ENCODE measurements around the gene MAN2A2.

DNA sequence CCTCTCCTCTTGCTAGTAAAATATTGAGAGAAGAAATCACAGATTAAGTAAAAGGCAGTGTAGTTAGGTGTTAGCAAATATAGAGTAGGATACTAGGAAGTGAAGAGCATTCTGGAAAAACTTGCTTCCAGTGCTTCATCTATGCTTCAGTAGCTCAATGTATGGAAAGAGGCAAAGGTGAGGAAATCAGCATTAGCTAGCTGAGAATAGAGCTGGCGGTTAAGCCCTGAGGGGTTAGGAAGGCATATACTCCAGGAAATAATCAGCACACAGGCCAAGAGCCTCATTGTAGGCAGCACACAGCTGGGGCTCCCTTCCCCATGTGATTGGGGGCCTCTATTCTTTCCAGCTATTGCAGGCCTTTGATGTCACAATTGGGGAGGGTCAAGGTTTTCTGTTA, 65.3 kb downstream of the MAN2A2 start:
- TF ChIP-seq CTCF (IDR thresholded peaks at IDR 0.05; ENCODE audit: extremely low read depth in 1 of 2, insufficient read depth in 1 of 2, low read depth in 1 of 2, low read length in 2 of 2) (no peak), MYC (IDR thresholded peaks at IDR 0.05; ENCODE audit: low read depth, low read length) (no peak)
